ENCODE measurements around the gene DOK1.

The DOK1 gene

DNA sequence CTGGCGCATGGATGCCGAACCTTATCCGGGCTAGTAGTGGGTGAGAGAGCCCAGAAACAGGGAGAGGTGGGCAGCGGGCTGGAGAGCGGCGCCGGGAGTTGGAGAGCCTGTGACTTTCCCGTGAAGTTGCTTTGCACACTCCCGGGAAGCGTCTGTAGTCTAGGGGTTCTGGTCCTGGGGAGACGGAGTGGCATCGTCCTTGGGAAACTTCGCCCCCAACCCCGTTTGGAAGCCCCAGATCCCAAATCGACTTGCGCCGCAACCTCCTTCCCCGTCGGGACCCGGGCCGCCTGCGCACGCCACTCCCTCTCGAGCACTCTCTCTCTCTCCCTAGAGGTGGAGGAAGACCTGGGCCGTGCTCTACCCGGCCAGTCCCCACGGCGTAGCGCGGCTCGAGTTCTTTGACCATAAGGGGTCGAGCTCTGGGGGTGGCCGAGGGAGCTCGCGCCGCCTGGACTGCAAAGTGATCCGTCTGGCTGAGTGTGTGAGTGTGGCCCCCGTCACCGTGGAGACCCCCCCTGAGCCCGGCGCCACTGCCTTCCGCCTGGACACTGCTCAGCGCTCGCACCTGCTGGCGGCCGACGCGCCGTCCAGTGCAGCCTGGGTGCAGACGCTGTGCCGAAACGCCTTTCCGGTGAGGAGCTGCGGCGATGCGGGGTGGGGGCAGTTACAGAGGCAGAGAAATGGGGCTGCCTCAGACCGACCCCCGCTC is 456 bp downstream of the DOK1 start:
- peak; percentile 9 for TF ChIP-seq CTCF (IDR thresholded peaks at IDR 0.05; ENCODE audit: insufficient read depth, low read length, poor library complexity, severe bottlenecking)
- Histone ChIP-seq H3K4me3 (replicated peaks; ENCODE audit: low read depth, low read length) (peak overlapping the region; percentile 83), H3K36me3 (ENCODE audit: control insufficient read depth, insufficient read depth, low read length) (peaks cover 14% of the 10 kb centered on the region), H3K27me3 (replicated peaks; ENCODE audit: control insufficient read depth, insufficient read depth, low read length) (no peaks in the 10 kb centered on the region)
- DNase-seq (ENCODE audit: extremely low read depth, insufficient read length): peak; percentile 76

- no peak for DNase-seq (ENCODE audit: extremely low read depth, insufficient read length)
- peak overlapping the region; percentile 83 for H3K4me3 ChIP-seq (replicated peaks; ENCODE audit: low read depth, low read length)
- peaks cover 14% of the 10 kb centered on the region for H3K36me3 ChIP-seq (ENCODE audit: control insufficient read depth, insufficient read depth, low read length)
- TF ChIP-seq CTCF (IDR thresholded peaks at IDR 0.05; ENCODE audit: insufficient read depth, low read length, poor library complexity, severe bottlenecking): no peak
- no peaks in the 10 kb centered on the region for H3K27me3 ChIP-seq (replicated peaks; ENCODE audit: control insufficient read depth, insufficient read depth, low read length)
Measured at GRCh38 chr2:74555610-74556103, 1.1 kb downstream of the DOK1 start.

GRCh38 chr2:74556159-74556558 is 1.6 kb downstream of the DOK1 start:
- no peak for DNase-seq (ENCODE audit: extremely low read depth, insufficient read length)
- Histone ChIP-seq H3K27me3 (replicated peaks; ENCODE audit: control insufficient read depth, insufficient read depth, low read length) (no peaks in the 10 kb centered on the region), H3K36me3 (ENCODE audit: control insufficient read depth, insufficient read depth, low read length) (peaks cover 14% of the 10 kb centered on the region), H3K4me3 (replicated peaks; ENCODE audit: low read depth, low read length) (peak overlapping the region; percentile 83)
- no peak for TF ChIP-seq CTCF (IDR thresholded peaks at IDR 0.05; ENCODE audit: insufficient read depth, low read length, poor library complexity, severe bottlenecking)

- no peaks in the 10 kb centered on the region for H3K27me3 ChIP-seq (replicated peaks; ENCODE audit: control insufficient read depth, insufficient read depth, low read length)
- peaks cover 14% of the 10 kb centered on the region for H3K36me3 ChIP-seq (ENCODE audit: control insufficient read depth, insufficient read depth, low read length)
- TF ChIP-seq CTCF (IDR thresholded peaks at IDR 0.05; ENCODE audit: insufficient read depth, low read length, poor library complexity, severe bottlenecking): no peak
- H3K4me3 ChIP-seq (replicated peaks; ENCODE audit: low read depth, low read length): no peak overlapping the region
- DNase-seq (ENCODE audit: extremely low read depth, insufficient read length): no peak
Measured at GRCh38 chr2:74556831-74557370, 2.4 kb downstream of the DOK1 start.

- H3K4me3 ChIP-seq (replicated peaks; ENCODE audit: low read depth, low read length): no peak overlapping the region
- DNase-seq (ENCODE audit: extremely low read depth, insufficient read length): no peak
- H3K27me3 ChIP-seq (replicated peaks; ENCODE audit: control insufficient read depth, insufficient read depth, low read length): no peaks in the 10 kb centered on the region
- no peak for TF ChIP-seq CTCF (IDR thresholded peaks at IDR 0.05; ENCODE audit: insufficient read depth, low read length, poor library complexity, severe bottlenecking)
- H3K36me3 ChIP-seq (ENCODE audit: control insufficient read depth, insufficient read depth, low read length): peaks cover 14% of the 10 kb centered on the region
Measured at GRCh38 chr2:74558284-74559230, 4.0 kb downstream of the DOK1 start.
